ENCODE data around the gene CBLC.
A peak's percentile ranks its signal among the peaks of the same experiment; 100 is the strongest.

The CBLC gene, protein sequence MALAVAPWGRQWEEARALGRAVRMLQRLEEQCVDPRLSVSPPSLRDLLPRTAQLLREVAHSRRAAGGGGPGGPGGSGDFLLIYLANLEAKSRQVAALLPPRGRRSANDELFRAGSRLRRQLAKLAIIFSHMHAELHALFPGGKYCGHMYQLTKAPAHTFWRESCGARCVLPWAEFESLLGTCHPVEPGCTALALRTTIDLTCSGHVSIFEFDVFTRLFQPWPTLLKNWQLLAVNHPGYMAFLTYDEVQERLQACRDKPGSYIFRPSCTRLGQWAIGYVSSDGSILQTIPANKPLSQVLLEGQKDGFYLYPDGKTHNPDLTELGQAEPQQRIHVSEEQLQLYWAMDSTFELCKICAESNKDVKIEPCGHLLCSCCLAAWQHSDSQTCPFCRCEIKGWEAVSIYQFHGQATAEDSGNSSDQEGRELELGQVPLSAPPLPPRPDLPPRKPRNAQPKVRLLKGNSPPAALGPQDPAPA

GRCh38 chr19:44777715-44778347, at the start of gene CBLC:
TSS of gene CBLC (plus strand) at chr19:44777890. CDS start at chr19:44777932, 42 bp downstream.
- DNase-seq: no peak

- no peak for DNase-seq
Observed at GRCh38 chr19:44728178-44728577, 49.5 kb upstream of the CBLC start.

DNA sequence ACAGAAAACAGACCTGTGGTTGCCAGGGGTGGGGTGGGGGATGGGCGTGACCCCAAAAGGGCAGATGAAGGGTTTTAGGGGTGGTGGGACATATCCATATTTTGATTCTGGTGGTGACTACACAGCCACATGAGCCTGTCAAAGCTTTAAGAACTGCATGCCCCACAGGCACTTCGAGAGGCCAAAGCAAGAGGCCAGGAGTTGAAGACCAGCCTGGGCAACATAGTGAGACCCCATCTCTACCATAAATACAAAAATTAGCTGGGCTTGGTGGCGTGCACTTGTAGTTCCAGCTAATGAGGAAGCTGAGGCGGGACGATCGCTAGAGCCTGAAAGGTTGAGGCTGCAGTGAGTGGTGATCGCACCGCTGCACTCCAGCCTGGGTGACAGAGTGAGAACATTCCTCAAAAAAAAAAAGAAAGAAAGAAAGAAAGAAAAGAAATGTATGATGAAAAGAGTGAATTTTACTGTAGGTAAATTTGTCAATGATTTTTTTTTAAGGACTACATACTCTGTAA, 48.1 kb upstream of the CBLC start:
- no peak for DNase-seq

DNA sequence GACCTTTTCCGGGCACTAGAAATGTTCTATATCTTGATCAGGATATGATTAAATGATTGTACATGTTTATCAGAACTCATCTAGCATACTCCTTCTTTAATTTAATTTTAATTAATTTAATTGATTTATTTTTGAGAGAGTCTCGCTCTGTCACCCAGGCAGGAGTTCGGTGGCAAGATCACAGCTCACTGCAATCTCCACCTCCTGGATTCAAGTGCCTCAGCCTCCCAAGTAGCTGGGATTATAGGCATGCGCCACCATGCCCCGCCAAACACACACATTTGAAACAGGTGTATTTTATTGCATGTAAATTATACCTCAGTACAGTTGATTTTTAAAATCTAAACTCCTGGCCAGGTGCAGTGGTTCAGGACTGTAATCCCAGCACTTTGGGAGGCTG, 46.6 kb upstream of the CBLC start:
- DNase-seq: no peak

- DNase-seq: no peak
Observed at GRCh38 chr19:44731622-44732021, 46.1 kb upstream of the CBLC start.

DNA sequence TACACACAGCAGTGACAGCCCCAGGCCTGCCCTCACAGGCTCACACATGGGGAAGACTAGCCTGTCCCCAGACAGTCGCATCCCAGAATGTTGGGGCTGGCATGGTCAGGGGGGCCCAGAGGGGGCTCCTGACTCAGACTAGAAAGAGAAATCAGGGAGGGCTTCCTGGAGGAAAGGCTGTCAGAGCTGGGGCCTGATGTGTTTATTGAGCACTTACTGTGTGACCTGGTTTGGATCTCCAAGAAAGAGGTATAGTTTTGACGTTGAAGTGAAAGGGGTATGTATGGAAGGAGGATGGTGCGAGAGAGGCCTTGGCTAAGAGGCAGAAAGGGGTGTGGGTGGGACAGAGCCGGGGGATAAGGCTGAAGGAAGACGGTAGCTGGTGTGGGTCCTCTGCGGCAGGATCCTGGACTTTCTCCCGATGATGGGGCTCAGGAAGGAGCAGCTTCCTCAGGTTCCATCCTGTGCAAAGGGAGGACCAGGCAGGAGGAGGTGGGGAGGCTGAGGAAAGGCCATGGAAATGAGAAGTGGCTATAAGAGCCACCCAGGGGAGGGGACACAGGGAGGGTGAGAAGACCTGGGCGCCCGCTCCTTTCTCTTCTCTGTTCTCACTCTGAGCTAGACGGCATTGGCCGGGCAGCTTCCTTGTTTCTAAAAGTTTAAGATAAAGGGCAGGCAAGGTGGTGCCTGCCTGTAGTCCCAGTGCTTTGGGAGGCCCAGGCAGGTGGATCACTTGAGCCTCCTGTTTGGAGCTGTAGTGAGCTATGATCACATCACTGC, 45.3 kb upstream of the CBLC start:
- DNase-seq: no peak

DNA sequence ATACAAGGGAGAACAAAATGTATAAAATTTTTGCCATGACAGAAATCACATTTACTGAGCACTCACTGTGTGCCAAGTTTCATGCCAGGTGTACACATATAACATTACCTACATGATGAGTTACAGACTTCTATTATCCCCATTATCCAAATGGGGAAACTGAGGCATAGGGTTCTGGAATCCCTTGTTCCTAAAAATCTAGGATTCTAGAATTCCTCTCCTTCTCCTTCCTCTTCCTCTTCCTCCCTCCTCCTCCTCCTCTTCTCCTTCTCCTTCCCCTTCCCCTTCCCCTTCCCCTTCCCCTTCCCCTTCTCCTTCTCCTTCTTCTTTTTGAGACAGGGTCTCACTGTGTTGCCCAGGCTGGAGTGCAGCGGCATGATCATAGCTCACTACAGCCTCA, 43.3 kb upstream of the CBLC start:
- no peak for DNase-seq

- DNase-seq: no peak
Observed at GRCh38 chr19:44735011-44735410, 42.7 kb upstream of the CBLC start.

- DNase-seq: peak in 1 of 2 experiments; percentile 38
Observed at GRCh38 chr19:44737238-44738071, 40.2 kb upstream of the CBLC start.

GRCh38 chr19:44738136-44738535, 39.6 kb upstream of the CBLC start:
- DNase-seq: no peak

DNA sequence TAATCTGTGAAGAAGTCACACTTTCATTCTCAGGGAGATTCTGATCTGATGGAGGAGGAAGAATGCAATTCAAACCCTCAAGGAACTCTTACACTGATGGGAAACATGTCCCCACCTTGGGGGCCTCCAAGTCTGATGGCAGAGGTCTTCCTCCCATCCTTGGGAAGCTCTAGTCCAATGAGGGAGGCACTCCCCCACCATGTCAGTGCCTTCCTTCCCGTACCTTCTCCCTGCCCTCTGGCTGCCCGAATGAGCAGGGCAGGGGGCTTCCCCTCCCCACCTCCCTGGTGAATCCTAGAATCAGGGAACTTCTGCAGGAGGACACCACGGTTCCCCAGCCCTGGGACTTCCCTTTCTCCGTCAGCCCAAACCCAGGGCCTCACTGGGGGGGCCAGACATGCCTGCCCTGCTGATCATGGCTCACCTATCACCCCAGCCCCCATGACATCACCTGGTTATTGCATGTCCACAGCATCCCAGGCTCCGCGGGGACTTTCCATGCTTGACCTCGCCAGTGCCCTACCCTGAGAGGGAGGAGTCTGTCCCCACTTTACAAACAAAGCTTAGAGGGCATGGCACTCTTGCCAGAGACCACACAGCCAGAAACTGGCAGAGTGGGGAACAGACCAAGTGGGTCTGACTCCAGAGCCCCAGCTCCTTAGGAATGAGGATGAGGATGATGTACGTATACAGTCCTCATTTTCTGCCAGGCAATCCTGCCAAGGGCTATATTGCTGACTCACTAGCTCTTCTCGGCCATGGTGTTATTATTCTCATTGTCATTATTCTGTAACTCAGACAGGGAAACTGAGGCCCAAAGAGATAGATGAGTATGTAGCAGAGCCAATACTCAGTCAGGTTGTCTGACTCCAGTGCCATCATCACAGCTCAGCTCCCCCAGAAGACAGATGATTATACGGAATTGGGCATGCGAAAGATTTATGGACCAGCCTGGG, 38.8 kb upstream of the CBLC start:
- no peak for DNase-seq

- DNase-seq: no peak
Observed at GRCh38 chr19:44740351-44740824, 37.3 kb upstream of the CBLC start.

DNA sequence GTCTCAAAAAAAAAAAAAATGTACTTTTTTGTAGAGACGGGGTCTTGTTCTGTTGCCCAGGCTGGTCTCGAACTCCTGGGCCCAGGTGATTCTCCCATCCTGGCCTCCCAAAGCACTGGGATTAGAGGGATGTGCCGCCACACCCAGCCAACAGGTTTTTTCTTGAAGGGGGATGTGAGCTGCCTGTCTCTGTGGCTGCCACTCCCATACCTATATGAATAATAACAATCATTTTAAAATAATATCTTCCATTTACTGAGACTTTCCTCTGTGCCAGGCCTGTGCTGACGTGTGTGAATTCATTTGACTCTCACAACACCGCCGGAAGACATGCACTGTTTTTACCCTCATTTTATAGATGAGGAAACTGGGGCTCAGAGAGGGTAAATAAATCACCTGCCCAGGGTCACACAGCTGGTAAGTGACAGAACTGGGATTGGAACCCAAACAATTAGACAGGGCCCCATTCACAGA, 36.4 kb upstream of the CBLC start:
- no peak for DNase-seq

GRCh38 chr19:44741841-44742329, 35.8 kb upstream of the CBLC start:
- peak; percentile 97 to 99 for DNase-seq

GRCh38 chr19:44742330-44743061, 35.2 kb upstream of the CBLC start:
- DNase-seq: no peak

DNA sequence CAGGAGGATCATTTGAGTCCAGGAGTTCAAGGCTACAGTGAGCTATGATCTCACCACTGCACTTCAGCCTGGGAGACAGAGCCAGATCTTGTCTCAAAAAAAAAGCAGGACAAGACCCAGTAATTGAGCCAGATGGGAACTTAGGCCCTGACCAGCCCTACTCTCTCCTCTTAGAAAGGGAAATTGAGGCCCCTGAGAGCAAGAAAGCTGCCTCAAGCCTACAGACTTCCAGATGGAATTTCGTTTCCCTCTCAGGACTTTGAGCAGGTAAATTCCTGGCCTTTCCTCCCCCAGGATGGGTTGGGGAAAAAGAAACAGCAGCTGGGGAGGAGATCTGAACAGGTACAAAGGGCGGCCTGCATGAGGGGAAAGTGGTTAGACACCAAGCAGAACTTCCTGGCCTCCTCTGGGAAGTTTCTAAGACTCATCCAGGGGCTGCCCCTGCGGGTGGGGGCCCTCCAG, 32.8 kb upstream of the CBLC start:
- DNase-seq: no peak

GRCh38 chr19:44745341-44745831, 32.3 kb upstream of the CBLC start:
- peak in 1 of 2 experiments; percentile 28 for DNase-seq

GRCh38 chr19:44745887-44746600, 31.6 kb upstream of the CBLC start:
- DNase-seq: no peak

GRCh38 chr19:44746616-44746945, 31.1 kb upstream of the CBLC start:
- no peak for DNase-seq

Data from NCI-H446 (cell line).